Measurements from ENCODE around the gene C13orf46. TPM values are rescaled to one million over a fixed set of nuclear protein-coding genes. Genes with fewer than 3 reads are reported as not detected.

C13orf46 gene
- total and polyA plus RNA-seq, 10 of the 15 experiments (the other 5 are each of a cell fraction or from before 2014, with no cell fraction given): 0.01 to 0.18 (median 0.09) TPM; not detected in 6

- TF ChIP-seq, protein P1, sequence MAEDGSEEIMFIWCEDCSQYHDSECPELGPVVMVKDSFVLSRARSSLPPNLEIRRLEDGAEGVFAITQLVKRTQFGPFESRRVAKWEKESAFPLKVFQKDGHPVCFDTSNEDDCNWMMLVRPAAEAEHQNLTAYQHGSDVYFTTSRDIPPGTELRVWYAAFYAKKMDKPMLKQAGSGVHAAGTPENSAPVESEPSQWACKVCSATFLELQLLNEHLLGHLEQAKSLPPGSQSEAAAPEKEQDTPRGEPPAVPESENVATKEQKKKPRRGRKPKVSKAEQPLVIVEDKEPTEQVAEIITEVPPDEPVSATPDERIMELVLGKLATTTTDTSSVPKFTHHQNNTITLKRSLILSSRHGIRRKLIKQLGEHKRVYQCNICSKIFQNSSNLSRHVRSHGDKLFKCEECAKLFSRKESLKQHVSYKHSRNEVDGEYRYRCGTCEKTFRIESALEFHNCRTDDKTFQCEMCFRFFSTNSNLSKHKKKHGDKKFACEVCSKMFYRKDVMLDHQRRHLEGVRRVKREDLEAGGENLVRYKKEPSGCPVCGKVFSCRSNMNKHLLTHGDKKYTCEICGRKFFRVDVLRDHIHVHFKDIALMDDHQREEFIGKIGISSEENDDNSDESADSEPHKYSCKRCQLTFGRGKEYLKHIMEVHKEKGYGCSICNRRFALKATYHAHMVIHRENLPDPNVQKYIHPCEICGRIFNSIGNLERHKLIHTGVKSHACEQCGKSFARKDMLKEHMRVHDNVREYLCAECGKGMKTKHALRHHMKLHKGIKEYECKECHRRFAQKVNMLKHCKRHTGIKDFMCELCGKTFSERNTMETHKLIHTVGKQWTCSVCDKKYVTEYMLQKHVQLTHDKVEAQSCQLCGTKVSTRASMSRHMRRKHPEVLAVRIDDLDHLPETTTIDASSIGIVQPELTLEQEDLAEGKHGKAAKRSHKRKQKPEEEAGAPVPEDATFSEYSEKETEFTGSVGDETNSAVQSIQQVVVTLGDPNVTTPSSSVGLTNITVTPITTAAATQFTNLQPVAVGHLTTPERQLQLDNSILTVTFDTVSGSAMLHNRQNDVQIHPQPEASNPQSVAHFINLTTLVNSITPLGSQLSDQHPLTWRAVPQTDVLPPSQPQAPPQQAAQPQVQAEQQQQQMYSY (CRISPR knock-in tag; IDR thresholded peaks at IDR 0.05): no peak
- TF ChIP-seq TBL1XR1 (IDR thresholded peaks at IDR 0.05; ENCODE audit: low read depth, low read length) (no peak), NFXL1 (IDR thresholded peaks at IDR 0.05; ENCODE audit: borderline replicate concordance) (no peak)
Observed at GRCh38 chr13:113918580-113918979, 55.3 kb downstream of the C13orf46 start (continued).

DNA sequence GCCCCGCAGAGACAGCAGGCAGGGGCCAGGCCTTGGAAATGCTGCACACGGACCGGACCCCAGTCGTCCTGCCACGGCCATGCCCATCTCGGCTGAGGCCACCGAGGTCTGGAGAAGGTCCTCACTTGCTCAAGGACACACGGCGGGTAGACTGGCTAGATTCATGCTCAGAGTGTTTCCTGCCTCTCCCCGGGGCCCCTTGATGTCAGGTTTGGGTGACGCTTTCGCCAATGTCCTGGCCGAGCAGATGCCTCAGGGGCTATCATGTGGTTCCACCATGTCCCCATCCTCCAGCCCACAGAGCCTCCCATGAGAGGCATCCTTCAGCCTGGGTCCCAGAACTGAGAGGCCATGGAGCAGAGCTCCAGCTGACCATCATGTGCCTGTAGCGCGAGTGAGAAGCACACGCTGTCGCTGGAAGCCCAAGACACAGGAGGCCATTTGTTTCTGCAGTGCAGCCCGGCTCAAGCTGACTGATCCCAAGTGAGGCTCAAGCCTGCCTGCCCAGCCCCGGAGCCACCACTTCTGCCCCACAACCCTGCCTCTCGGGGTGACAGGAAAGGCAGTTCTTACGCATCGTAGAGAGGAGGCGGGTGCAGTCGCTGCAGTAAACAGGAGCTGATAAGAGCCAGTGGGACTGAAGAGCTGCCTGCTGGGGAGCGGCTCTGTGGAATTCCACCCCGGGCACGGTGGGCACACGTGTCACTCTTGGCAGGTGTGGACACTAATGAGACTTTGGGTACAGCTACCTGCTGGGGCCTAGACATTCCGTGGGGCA, 56.1 kb downstream of the C13orf46 start:
- no peak overlapping the region for H2AFZ ChIP-seq (ENCODE audit: control insufficient read depth, low read depth, low read length)
- RAD21 ChIA-PET (ENCODE audit: unreplicated experiment): no interaction called here
- 60% methylated on average over 29 of the region's 29 CpGs for WGBS (ENCODE audit: insufficient coverage, insufficient replicate concordance, low lambda C conversion rate, missing lambda C conversion rate)
- intact Hi-C loops (cut with micrococcal nuclease; ENCODE audit: unreplicated experiment) (no loop called here), in situ Hi-C loops (cut with MboI) (no loop called here)
- H3K36me3 ChIP-seq (ENCODE audit: control insufficient read depth in 2 of 2, insufficient read depth in 2 of 2, low read length in 1 of 2): no peaks in the 10 kb centered on the region
- SMC1A ChIA-PET (ENCODE audit: uncharacterized antibody, unreplicated experiment): no interaction called here
- no peak overlapping the region for H3K4me3 ChIP-seq
- peaks cover 4% of the 10 kb centered on the region; the same call in 2 of the 3 replicates for H3K9me3 ChIP-seq (replicated peaks; ENCODE audit: control insufficient read depth, insufficient read depth, low read length)
- POLR2A ChIA-PET: no interaction called here
- H3K79me2 ChIP-seq (ENCODE audit: control insufficient read depth, insufficient read depth, low read length): no peaks in the 10 kb centered on the region
- no peak overlapping the region for H3K4me2 ChIP-seq (ENCODE audit: control insufficient read depth, insufficient read depth)
- no peak for DNase-seq (ENCODE audit: low read depth, low spot score)
- no peak for FAIRE-seq
- H3K9ac ChIP-seq (ENCODE audit: control insufficient read depth, insufficient read depth, low read length): no peak overlapping the region
- H4K20me1 ChIP-seq (ENCODE audit: control insufficient read depth, insufficient read depth): no peaks in the 10 kb centered on the region
- H3K27me3 ChIP-seq (replicated peaks in 1 of 2; ENCODE audit: control insufficient read depth in 2 of 2, insufficient read depth in 2 of 2, low read length in 1 of 2): peaks cover 1 to 3% of the 10 kb centered on the region in 2 experiments; a peak in 2 of 4 replicates
- CTCF ChIA-PET: no interaction called here
- BruUV-seq (replicated peaks): no TSS peak
- H3K27ac ChIP-seq (ENCODE audit: control insufficient read depth, insufficient read depth): no peak overlapping the region
- H3K4me1 ChIP-seq (ENCODE audit: control insufficient read depth, insufficient read depth, low read length): no peaks in the 10 kb centered on the region
- no peak for ATAC-seq
- TF ChIP-seq IKZF1 (conservative IDR thresholded peaks at IDR 0.05): no peak
- no peak for TF ChIP-seq ASH2L (IDR thresholded peaks at IDR 0.05; ENCODE audit: borderline replicate concordance, low read depth)
- TF ChIP-seq SMC3 (IDR thresholded peaks at IDR 0.05; ENCODE audit: borderline replicate concordance, low read length): no peak
- TF ChIP-seq, protein P2, sequence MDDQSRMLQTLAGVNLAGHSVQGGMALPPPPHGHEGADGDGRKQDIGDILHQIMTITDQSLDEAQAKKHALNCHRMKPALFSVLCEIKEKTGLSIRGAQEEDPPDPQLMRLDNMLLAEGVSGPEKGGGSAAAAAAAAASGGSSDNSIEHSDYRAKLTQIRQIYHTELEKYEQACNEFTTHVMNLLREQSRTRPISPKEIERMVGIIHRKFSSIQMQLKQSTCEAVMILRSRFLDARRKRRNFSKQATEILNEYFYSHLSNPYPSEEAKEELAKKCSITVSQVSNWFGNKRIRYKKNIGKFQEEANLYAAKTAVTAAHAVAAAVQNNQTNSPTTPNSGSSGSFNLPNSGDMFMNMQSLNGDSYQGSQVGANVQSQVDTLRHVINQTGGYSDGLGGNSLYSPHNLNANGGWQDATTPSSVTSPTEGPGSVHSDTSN (IDR thresholded peaks at IDR 0.05; ENCODE audit: insufficient replicate concordance, low read depth, low read length): no peak
- TF ChIP-seq BCL3 (IDR thresholded peaks at IDR 0.05; ENCODE audit: borderline replicate concordance, insufficient read depth, low read depth, low read length, poor library complexity, severe bottlenecking): no peak
- no peak for TF ChIP-seq RAD51 (IDR thresholded peaks at IDR 0.05)
- no peak for TF ChIP-seq YBX1 (IDR thresholded peaks at IDR 0.05)
- no peak for TF ChIP-seq CBX3 (IDR thresholded peaks at IDR 0.05; ENCODE audit: borderline replicate concordance, low read depth)
- TF ChIP-seq TCF3 (IDR thresholded peaks at IDR 0.05; ENCODE audit: borderline replicate concordance, insufficient read depth, low read depth, low read length): no peak
- no peak for TF ChIP-seq NKRF (conservative IDR thresholded peaks at IDR 0.05)
